Temporal lobe (tissue), 2 donors: ENCODE data around the gene RPS23. TPM values are rescaled to one million over a fixed set of nuclear protein-coding genes. Genes with fewer than 3 reads are reported as not detected.

Source experiments
- small RNA-seq: library from RNA; depleted of rRNA; stranded (forward); fragments of <200 nt; gene quantifications from one replicate; pipeline ENCODE3, GENCODE V24; 2014; ENCODE audit warnings: low replicate concordance
- total RNA-seq: library from RNA; depleted of rRNA; stranded (reverse); fragments of >200 nt; gene quantifications from one replicate; pipeline ENCODE4 v1.2.3, GENCODE V29; 2014

The RPS23 gene
- total RNA-seq, 1 donor from 2014 or later = 3,054 TPM

Small RNAs within 50 kb of the gene (small RNA-seq; reads per million reads assigned to genes)
- gene AC010598.1 = not detected
